Stomach (tissue), 9 donors: Measurements from ENCODE around the gene ACTR8. TPM values are rescaled to one million over a fixed set of nuclear protein-coding genes. Genes with fewer than 3 reads are reported as not detected.
A peak's percentile ranks its signal among the peaks of the same experiment; 100 is the strongest.

Experiments
- DNase-seq, 2 donors: peaks; one replicate each; pipeline versions ENCODE4 v3.0.0 to v3.0.0-alpha.2; 2013 to 2019
- H3K27ac ChIP-seq, 5 donors: fragments of 200-600 bp in 4 of 5; sonication (generic) in 4 of 5; one replicate each; pipeline ENCODE4 v1.5.1; 2013 to 2019; ENCODE audit warnings: mild to moderate bottlenecking in 1 of 5, moderate library complexity in 1 of 5
- H3K27me3 ChIP-seq, 3 donors: fragments of 200-600 bp; sonication (generic); one replicate each; pipeline ENCODE4 v1.5.1; 2017 to 2019; ENCODE audit warnings: mixed run types in 1 of 3
- H3K36me3 ChIP-seq, 4 donors: fragments of 200-600 bp; sonication (generic); 1 replicate in 3 of 4; 2 replicates in 1 of 4; pipeline ENCODE4 v1.5.1; 2016 to 2019
- H3K4me1 ChIP-seq, 4 donors: fragments of 200-600 bp; sonication (generic); one replicate each; pipeline ENCODE4 v1.5.1; 2016 to 2019
- H3K4me3 ChIP-seq, 4 donors: fragments of 200-600 bp; sonication (generic) in 3 of 4; one replicate each; pipeline ENCODE4 v1.5.1; 2016 to 2019; ENCODE audit warnings: mild to moderate bottlenecking in 1 of 4
- H3K9me3 ChIP-seq, 4 donors: fragments of 200-600 bp; sonication (generic); one replicate each; pipeline ENCODE4 v1.5.1; 2016 to 2019
- EP300 ChIP-seq: sonication (generic); formaldehyde crosslinking; IDR thresholded peaks from one replicate; pipeline ENCODE4 v1.6.1; 2017; ENCODE audit warnings: antibody characterized with exemption
- POLR2A ChIP-seq, 4 donors: fragments of 450-650 bp; IDR thresholded peaks; one replicate each; pipeline ENCODE4 v1.6.1; 2016; ENCODE audit warnings: antibody characterized with exemption in 4 of 4, control low read depth in 2 of 4, mild to moderate bottlenecking in 1 of 4, moderate library complexity in 1 of 4
- POLR2AphosphoS5 ChIP-seq, 3 donors: sonication (generic); formaldehyde crosslinking; IDR thresholded peaks; one replicate each; pipeline ENCODE4 v1.6.1; 2016; ENCODE audit warnings: antibody characterized with exemption in 3 of 3
- WGBS, 5 donors: extraction: QIAGEN DNeasy Blood & Tissue Kit in 3 of 5; methylation state at CpG; one replicate each; pipeline versions ENCODE4 v1.1.5 to v1.1.7; 2013 to 2018; 5-methylcytosine and 5-hydroxymethylcytosine counted together
- intact Hi-C: fragments of 100-400 bp; cut with DNase I; formaldehyde crosslinking; loops from one replicate; pipeline ENCODE4 v1.15.1; 2023; ENCODE audit warnings: low total_unique reads
- polyA plus RNA-seq, 3 donors: library from polyadenylated mRNA; stranded (reverse); fragments of 200-250 nt; gene quantifications; one replicate each; pipeline ENCODE4 v1.2.3, GENCODE V29; 2013
- total RNA-seq, 5 donors: library from RNA; depleted of rRNA; stranded (reverse); fragments of >200 nt; gene quantifications; one replicate each; pipeline versions ENCODE4 v1.1.0 to v1.2.3, GENCODE V29; 2014 to 2016
- TF ChIP-seq, protein P1 (sequence below), 7 experiments: fragments of 450-650 bp in 4 of 7; fragments of 200-600 bp in 3 of 7; sonication (generic) in 3 of 7; IDR thresholded peaks; one replicate each; pipeline ENCODE4 v1.5.1; 2016 to 2019; ENCODE audit warnings: antibody characterized with exemption in 7 of 7, control low read depth in 2 of 7, mild to moderate bottlenecking in 1 of 7
- donor health status: healthy with polysubstance abuse.
- donor health status: Bipolar disorder and iron deficiency.
- donor health status: healthy.

Gene ACTR8
- total and polyA plus RNA-seq, 8 donors, result 6.7 to 171 (median 12.9) TPM

DNA sequence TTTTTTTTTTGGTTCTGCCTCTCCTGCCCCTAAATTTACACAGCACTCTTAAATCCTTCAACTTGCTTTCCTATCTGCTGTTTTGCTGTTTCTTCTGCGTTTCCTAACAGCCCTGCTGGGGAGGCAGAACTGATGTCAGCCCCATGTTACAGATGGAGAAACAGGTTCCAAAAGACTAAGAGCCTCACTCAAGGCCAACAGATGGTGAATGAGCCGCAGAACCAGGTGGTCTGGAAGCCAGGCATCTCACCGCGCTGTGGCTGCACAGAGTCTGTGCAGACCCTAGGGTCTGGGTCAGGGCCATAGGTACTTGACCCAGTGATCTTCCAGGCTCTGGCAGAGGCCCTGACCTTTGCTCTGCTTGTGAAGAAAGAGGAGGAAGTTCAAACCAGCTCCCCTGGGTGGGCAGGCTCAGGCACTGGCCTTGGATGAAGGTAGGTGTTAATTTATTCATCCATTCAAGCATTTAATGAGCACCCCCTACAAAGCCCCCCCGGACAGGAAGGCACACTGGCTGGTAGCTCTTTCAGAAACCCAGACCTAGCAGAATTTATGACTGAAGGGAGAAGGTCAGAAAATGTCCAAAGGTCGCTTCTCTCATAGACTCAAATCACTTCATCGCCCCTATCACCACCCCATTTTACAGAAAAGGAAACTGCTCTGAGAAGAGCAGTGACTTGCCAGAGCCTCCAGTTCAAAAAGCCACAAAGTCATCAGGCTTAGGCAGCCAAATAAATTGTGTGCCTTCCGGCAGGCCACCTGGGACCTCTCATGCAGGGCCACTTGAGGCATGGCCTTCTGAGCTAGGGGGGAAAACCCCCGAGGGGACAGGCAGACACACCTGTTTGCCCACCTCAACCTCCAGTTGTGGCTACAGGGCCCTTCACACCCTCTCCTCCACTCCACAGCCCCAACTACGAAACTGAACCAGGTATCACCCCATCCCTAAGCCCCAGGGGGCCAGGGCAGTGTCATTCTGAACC, 38.5 kb downstream of the ACTR8 start:
- Histone ChIP-seq H3K36me3 (peaks cover 0 to 9% (median 8%) of the 10 kb centered on the region in 4 donors), H3K9me3 (no peaks in the 10 kb centered on the region), H3K4me1 (peaks cover 28 to 59% (median 43%) of the 10 kb centered on the region in 4 donors), H3K27ac (peak overlapping the region; percentile 85 to 91 (median 87)), H3K27me3 (peaks cover 0 to 35% (median 18%) of the 10 kb centered on the region in 3 donors), H3K4me3 (peak overlapping the region in 1 of 4 donors; percentile 82)
- intact Hi-C loops, result no loop called here
- WGBS, 5 donors, result 52 to 61% (median 61%) methylated on average over 10 of the region's 10 CpGs
- no peak for TF ChIP-seq EP300
- no peak for TF ChIP-seq POLR2AphosphoS5 (IDR thresholded peaks at IDR 0.05)
- TF ChIP-seq, protein P1, sequence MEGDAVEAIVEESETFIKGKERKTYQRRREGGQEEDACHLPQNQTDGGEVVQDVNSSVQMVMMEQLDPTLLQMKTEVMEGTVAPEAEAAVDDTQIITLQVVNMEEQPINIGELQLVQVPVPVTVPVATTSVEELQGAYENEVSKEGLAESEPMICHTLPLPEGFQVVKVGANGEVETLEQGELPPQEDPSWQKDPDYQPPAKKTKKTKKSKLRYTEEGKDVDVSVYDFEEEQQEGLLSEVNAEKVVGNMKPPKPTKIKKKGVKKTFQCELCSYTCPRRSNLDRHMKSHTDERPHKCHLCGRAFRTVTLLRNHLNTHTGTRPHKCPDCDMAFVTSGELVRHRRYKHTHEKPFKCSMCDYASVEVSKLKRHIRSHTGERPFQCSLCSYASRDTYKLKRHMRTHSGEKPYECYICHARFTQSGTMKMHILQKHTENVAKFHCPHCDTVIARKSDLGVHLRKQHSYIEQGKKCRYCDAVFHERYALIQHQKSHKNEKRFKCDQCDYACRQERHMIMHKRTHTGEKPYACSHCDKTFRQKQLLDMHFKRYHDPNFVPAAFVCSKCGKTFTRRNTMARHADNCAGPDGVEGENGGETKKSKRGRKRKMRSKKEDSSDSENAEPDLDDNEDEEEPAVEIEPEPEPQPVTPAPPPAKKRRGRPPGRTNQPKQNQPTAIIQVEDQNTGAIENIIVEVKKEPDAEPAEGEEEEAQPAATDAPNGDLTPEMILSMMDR (IDR thresholded peaks at IDR 0.05), result no peak
- no peak for TF ChIP-seq POLR2A (IDR thresholded peaks at IDR 0.05)
- peak in 1 of 2 donors; percentile 50 for DNase-seq

DNA sequence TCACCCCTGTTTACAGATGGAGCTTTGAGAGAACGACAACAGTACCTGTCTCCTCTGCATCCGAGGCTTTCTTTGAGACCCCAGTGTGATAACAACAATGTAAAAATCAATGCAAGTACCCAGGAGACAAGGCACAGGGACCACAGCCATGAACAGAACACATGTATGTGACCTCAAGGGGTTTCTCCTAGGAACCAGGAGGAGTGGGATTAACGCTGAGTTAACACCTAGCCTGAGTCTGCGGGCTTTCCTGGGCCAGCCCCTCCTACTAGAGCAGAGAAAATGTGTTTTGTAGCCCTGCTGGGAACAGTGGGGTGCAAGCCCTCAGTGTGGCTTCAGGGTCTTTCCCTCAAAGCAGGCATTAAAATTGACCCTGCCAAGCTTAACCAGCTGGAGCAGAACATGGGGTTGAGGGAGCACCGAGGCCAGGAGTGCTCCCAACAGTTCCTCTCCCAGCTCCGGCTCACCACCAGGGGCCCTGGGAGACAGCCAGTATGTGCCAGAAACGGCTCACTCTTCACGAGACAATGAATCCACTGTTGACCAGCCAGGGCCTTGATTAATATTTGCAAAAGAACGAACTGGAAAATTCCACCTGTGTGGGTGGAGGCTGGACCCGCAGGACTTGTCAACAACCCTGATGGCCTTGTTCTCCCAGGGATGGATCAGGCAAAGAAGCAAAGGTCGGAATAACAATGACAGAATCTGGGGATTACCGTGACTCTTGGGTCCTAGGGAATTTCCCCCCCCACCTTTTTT, 39.3 kb downstream of the ACTR8 start:
- DNase-seq, result peak; percentile 89 to 95
- Histone ChIP-seq H3K36me3 (peaks cover 0 to 13% (median 12%) of the 10 kb centered on the region in 4 donors), H3K4me1 (peaks cover 28 to 59% (median 43%) of the 10 kb centered on the region in 4 donors), H3K9me3 (no peaks in the 10 kb centered on the region), H3K27me3 (peaks cover 0 to 29% (median 18%) of the 10 kb centered on the region in 3 donors), H3K27ac (peak overlapping the region; percentile 81 to 91 (median 87)), H3K4me3 (no peak overlapping the region)
- intact Hi-C loops, result no loop called here
- TF ChIP-seq EP300 (no peak), POLR2AphosphoS5 (IDR thresholded peaks at IDR 0.05) (peak in 2 of 3 donors; percentile 4 to 55), POLR2A (IDR thresholded peaks at IDR 0.05) (no peak)
- TF ChIP-seq, protein P1 (IDR thresholded peaks at IDR 0.05), result peak in 4 of 7 experiments; percentile 4 to 58 (median 24)
- WGBS, 5 donors, result 22 to 35% (median 34%) methylated on average over 12 of the region's 12 CpGs

DNA sequence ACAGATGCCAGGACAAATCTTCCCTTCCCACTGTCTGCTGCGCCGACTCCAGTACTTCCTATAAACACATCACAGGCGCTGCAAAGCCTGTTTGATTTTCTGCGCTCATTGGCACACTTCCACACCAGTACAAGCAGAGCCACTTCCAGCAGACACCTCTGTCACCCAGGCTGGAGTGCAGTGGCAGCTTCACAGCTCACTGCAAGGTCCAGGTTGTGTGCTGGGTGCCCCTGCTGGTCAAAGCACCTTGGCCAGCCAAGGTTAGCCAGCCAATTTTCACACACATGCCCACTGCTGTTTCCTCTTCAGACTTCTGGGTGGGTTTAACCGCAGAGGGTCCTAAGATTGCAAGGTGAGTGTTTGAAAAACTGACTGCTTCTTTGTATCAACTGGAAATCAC, 40.7 kb downstream of the ACTR8 start:
- intact Hi-C loops, result no loop called here
- no peak for TF ChIP-seq EP300
- TF ChIP-seq, protein P1 (IDR thresholded peaks at IDR 0.05), result peak in 2 of 7 experiments; percentile 19 to 22
- WGBS, 5 donors, result 38 to 49% (median 43%) methylated on average over 5 of the region's 5 CpGs
- Histone ChIP-seq H3K27ac (peak overlapping the region; percentile 30 to 91 (median 87)), H3K27me3 (peaks cover 0 to 15% (median 13%) of the 10 kb centered on the region in 3 donors), H3K4me3 (no peak overlapping the region), H3K36me3 (peaks cover 0 to 17% (median 12%) of the 10 kb centered on the region in 4 donors), H3K9me3 (no peaks in the 10 kb centered on the region), H3K4me1 (peaks cover 22 to 51% (median 36%) of the 10 kb centered on the region in 4 donors)
- DNase-seq, result peak; percentile 33 to 46

DNA sequence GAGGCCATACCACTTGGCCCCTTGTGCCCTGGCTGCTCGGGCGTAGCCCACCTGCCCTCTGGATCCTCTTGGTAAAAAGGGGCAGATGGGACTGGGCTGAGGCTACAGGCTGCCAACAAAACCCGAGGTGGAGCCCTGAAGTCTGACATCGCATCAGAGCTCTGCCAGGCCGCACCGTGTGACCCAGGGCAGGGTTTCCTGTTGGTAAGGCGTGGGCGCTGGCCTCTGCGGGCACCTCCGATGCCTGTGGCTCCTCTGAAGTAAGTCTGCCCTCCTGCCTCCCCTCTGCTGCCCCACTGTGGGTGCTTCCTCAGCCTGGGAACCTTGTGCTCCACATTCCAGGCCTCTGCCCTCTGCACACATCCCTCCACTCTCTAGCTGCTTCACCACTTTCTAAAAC, 44.6 kb downstream of the ACTR8 start:
- peaks cover 0 to 24% (median 12%) of the 10 kb centered on the region in 4 donors for H3K36me3 ChIP-seq
- no peaks in the 10 kb centered on the region for H3K9me3 ChIP-seq
- no peak overlapping the region for H3K4me3 ChIP-seq
- 84 to 90% (median 88%) methylated on average over 8 to 10 of the region's 10 CpGs for WGBS, 5 donors
- no peak overlapping the region for H3K27ac ChIP-seq
- H3K4me1 ChIP-seq, result peaks cover 0 to 18% (median 8%) of the 10 kb centered on the region in 4 donors
- intact Hi-C loops, result no loop called here
- no peak for DNase-seq
- H3K27me3 ChIP-seq, result no peaks in the 10 kb centered on the region
- TF ChIP-seq, protein P1 (IDR thresholded peaks at IDR 0.05), result no peak
- TF ChIP-seq POLR2A (IDR thresholded peaks at IDR 0.05) (no peak), EP300 (no peak), POLR2AphosphoS5 (IDR thresholded peaks at IDR 0.05) (no peak)
